ENCODE results near the gene BCKDHB.

The BCKDHB gene

DNA sequence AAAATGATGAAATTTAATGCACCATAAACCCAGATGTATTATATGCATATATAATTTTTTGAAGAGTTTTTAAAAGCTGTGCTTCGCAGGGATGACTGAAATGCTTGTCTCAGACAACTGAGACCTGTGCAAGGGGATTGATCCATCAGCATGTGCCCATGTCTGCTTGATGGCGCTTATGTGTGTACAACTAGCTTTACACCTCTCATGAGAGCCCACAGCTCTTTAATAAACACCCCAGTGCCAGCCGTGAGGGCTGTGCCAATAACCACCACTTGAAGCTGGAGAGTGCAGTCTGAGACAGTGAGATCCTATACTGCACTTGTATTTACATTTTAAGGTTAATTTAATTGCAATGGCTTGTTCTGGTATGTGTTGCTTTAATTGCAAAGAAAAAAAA lies 225.5 kb downstream of the BCKDHB start:
- Histone ChIP-seq H3K4me3 (ENCODE audit: low read depth in 1 of 2, low read length in 2 of 2) (no peak overlapping the region), H3K4me1 (ENCODE audit: control insufficient read depth in 1 of 2, insufficient read depth in 2 of 2, low read length in 2 of 2) (peaks cover 0 to 4% of the 10 kb centered on the region in 2 donors), H3K27ac (ENCODE audit: low read length) (no peak overlapping the region), H3K27me3 (ENCODE audit: low read depth, low read length) (no peaks in the 10 kb centered on the region), H3K9me3 (ENCODE audit: control insufficient read depth in 1 of 2, low read length in 2 of 2) (no peaks in the 10 kb centered on the region), H3K36me3 (ENCODE audit: control insufficient read depth in 1 of 2, insufficient read depth in 2 of 2, low read length in 2 of 2) (no peaks in the 10 kb centered on the region)

DNA sequence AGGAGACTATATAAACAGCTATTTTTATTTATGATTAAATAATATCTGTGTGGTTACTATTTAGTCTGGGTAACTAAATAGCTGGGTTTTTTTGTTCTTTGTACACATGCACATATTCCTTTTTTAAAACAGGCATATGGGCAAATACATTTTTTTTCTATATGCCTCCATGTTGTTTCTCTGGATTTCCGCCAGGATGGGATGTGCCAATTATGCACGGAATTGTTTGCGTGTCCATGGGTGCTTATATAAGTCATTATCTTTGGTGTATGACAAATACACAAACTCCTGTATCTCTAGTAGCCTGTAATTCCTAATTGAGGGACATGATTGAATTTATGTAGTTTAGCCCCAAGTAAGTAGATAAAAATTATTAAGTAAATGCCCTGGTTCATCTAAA lies 226.9 kb downstream of the BCKDHB start:
- Histone ChIP-seq H3K27ac (ENCODE audit: low read length) (no peak overlapping the region), H3K36me3 (ENCODE audit: control insufficient read depth in 1 of 2, insufficient read depth in 2 of 2, low read length in 2 of 2) (no peaks in the 10 kb centered on the region), H3K27me3 (ENCODE audit: low read depth, low read length) (no peaks in the 10 kb centered on the region), H3K4me1 (ENCODE audit: control insufficient read depth in 1 of 2, insufficient read depth in 2 of 2, low read length in 2 of 2) (peaks cover 0 to 4% of the 10 kb centered on the region in 2 donors), H3K9me3 (ENCODE audit: control insufficient read depth in 1 of 2, low read length in 2 of 2) (no peaks in the 10 kb centered on the region), H3K4me3 (ENCODE audit: low read depth in 1 of 2, low read length in 2 of 2) (no peak overlapping the region)

GRCh38 chr6:80335121-80335531 lies 228.7 kb downstream of the BCKDHB start:
- Histone ChIP-seq H3K9me3 (ENCODE audit: control insufficient read depth in 1 of 2, low read length in 2 of 2) (no peaks in the 10 kb centered on the region), H3K4me3 (ENCODE audit: low read depth in 1 of 2, low read length in 2 of 2) (peak overlapping the region in 1 of 2 donors; percentile 23), H3K4me1 (ENCODE audit: control insufficient read depth in 1 of 2, insufficient read depth in 2 of 2, low read length in 2 of 2) (peaks cover 0 to 4% of the 10 kb centered on the region in 2 donors), H3K36me3 (ENCODE audit: control insufficient read depth in 1 of 2, insufficient read depth in 2 of 2, low read length in 2 of 2) (no peaks in the 10 kb centered on the region), H3K27ac (ENCODE audit: low read length) (no peak overlapping the region), H3K27me3 (ENCODE audit: low read depth, low read length) (no peaks in the 10 kb centered on the region)

- Histone ChIP-seq H3K27me3 (ENCODE audit: low read depth, low read length) (no peaks in the 10 kb centered on the region), H3K9me3 (ENCODE audit: control insufficient read depth in 1 of 2, low read length in 2 of 2) (no peaks in the 10 kb centered on the region), H3K4me1 (ENCODE audit: control insufficient read depth in 1 of 2, insufficient read depth in 2 of 2, low read length in 2 of 2) (peaks cover 0 to 4% of the 10 kb centered on the region in 2 donors), H3K36me3 (ENCODE audit: control insufficient read depth in 1 of 2, insufficient read depth in 2 of 2, low read length in 2 of 2) (no peaks in the 10 kb centered on the region), H3K4me3 (ENCODE audit: low read depth in 1 of 2, low read length in 2 of 2) (no peak overlapping the region), H3K27ac (ENCODE audit: low read length) (no peak overlapping the region)
These were observed 230.4 kb downstream of the BCKDHB start for GRCh38 chr6:80336911-80337310.

DNA sequence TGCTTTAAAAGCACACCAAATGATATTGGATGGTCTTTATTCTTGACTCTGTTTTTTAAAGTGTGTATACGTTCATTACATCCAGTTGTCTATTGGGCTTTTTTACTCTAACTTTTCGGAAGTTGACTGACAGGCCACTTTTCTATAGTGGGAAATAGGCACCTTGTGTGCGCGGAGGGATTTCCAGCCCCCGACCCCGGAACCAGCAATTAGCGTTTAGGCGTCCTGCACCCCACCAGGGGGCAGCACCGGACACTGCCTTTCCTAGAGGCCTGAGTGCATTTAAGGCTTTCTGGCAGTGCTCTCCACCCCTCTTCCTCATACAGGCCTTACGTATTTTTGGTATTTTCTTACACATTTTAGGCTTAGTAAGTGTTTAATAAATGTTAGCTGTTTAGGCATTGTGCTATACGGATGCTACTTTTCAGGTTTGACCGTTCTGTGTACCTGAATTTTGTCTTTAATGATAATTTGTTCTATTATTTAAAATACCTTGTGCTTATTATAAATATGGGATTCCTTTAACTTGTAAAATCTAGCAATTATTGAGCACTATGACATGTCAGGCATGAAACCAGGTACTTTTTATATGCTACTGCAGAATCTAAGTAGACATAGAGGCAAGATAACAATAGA lies 231.8 kb downstream of the BCKDHB start:
- Histone ChIP-seq H3K36me3 (ENCODE audit: control insufficient read depth in 1 of 2, insufficient read depth in 2 of 2, low read length in 2 of 2) (no peaks in the 10 kb centered on the region), H3K27ac (ENCODE audit: low read length) (no peak overlapping the region), H3K27me3 (ENCODE audit: low read depth, low read length) (no peaks in the 10 kb centered on the region), H3K4me1 (ENCODE audit: control insufficient read depth in 1 of 2, insufficient read depth in 2 of 2, low read length in 2 of 2) (no peaks in the 10 kb centered on the region), H3K4me3 (ENCODE audit: low read depth in 1 of 2, low read length in 2 of 2) (no peak overlapping the region), H3K9me3 (ENCODE audit: control insufficient read depth in 1 of 2, low read length in 2 of 2) (no peaks in the 10 kb centered on the region)

DNA sequence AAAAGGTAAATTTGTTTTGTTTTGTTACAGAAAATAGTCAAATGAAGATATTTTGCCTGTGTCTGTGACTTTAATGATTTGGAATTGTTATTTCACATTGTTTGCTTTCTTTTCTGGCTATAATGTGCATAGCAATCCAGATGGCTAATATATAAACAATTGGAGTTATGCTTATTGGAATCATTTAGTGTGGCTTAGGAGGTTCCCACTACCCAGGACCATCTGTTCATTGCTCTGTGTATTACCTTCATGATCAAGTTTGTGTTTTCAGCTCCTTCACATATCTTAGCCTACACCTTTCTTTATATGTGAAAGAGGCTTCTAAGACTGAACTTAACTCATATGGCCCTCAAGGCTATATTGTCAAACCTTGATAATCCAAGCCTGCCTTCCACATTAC lies 232.9 kb downstream of the BCKDHB start:
- no peaks in the 10 kb centered on the region for H3K9me3 ChIP-seq (ENCODE audit: control insufficient read depth in 1 of 2, low read length in 2 of 2)
- H3K27me3 ChIP-seq (ENCODE audit: low read depth, low read length) = no peaks in the 10 kb centered on the region
- no peak overlapping the region for H3K27ac ChIP-seq (ENCODE audit: low read length)
- H3K36me3 ChIP-seq (ENCODE audit: control insufficient read depth in 1 of 2, insufficient read depth in 2 of 2, low read length in 2 of 2) = no peaks in the 10 kb centered on the region
- H3K4me1 ChIP-seq (ENCODE audit: control insufficient read depth in 1 of 2, insufficient read depth in 2 of 2, low read length in 2 of 2) = no peaks in the 10 kb centered on the region
- H3K4me3 ChIP-seq (ENCODE audit: low read depth in 1 of 2, low read length in 2 of 2) = no peak overlapping the region

DNA sequence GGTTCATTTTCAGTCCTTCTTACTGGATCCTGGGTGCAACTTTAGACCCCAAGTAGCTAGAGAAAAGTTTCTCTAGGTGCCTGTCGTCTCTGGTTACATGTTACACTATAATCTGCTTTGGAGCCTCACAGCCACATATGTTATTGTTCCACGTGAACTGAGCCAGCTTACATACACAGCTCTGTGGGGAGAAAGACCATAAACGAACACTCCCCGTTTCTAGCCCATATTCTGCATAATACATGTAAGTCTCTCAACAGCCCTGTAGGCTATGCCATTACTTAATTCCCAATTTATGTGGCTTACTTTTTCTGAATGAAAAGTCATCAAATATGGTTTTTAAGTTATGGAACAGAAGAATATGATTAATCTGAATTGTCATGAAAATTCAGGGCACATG lies 233.8 kb downstream of the BCKDHB start:
- Histone ChIP-seq H3K4me1 (ENCODE audit: control insufficient read depth in 1 of 2, insufficient read depth in 2 of 2, low read length in 2 of 2) (no peaks in the 10 kb centered on the region), H3K9me3 (ENCODE audit: control insufficient read depth in 1 of 2, low read length in 2 of 2) (no peaks in the 10 kb centered on the region), H3K4me3 (ENCODE audit: low read depth in 1 of 2, low read length in 2 of 2) (no peak overlapping the region), H3K36me3 (ENCODE audit: control insufficient read depth in 1 of 2, insufficient read depth in 2 of 2, low read length in 2 of 2) (no peaks in the 10 kb centered on the region), H3K27ac (ENCODE audit: low read length) (no peak overlapping the region), H3K27me3 (ENCODE audit: low read depth, low read length) (no peaks in the 10 kb centered on the region)

GRCh38 chr6:80340686-80341085 lies 234.2 kb downstream of the BCKDHB start:
- Histone ChIP-seq H3K9me3 (ENCODE audit: control insufficient read depth in 1 of 2, low read length in 2 of 2) (no peaks in the 10 kb centered on the region), H3K27ac (ENCODE audit: low read length) (no peak overlapping the region), H3K36me3 (ENCODE audit: control insufficient read depth in 1 of 2, insufficient read depth in 2 of 2, low read length in 2 of 2) (no peaks in the 10 kb centered on the region), H3K27me3 (ENCODE audit: low read depth, low read length) (no peaks in the 10 kb centered on the region), H3K4me3 (ENCODE audit: low read depth in 1 of 2, low read length in 2 of 2) (no peak overlapping the region), H3K4me1 (ENCODE audit: control insufficient read depth in 1 of 2, insufficient read depth in 2 of 2, low read length in 2 of 2) (no peaks in the 10 kb centered on the region)

DNA sequence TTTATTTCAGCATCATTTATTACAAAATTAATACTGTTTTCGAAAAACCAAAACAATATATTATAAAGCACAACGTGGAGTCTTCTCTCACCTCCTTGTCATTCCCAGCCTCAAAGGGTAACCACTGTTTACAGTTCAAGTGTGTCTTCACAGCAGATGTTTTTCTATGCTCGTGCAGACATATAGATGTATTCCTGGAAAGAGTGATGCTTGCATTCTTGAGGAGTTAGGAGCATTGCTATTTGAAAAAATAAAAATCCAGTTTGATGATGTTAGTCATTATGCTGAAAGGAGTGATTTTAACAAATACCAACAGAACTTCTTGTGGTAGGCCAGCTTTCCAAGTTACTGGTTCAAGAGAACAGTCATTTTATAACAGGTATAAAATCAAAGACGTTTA lies 234.9 kb downstream of the BCKDHB start:
- Histone ChIP-seq H3K4me1 (ENCODE audit: control insufficient read depth in 1 of 2, insufficient read depth in 2 of 2, low read length in 2 of 2) (no peaks in the 10 kb centered on the region), H3K27ac (ENCODE audit: low read length) (no peak overlapping the region), H3K36me3 (ENCODE audit: control insufficient read depth in 1 of 2, insufficient read depth in 2 of 2, low read length in 2 of 2) (no peaks in the 10 kb centered on the region), H3K4me3 (ENCODE audit: low read depth in 1 of 2, low read length in 2 of 2) (no peak overlapping the region), H3K9me3 (ENCODE audit: control insufficient read depth in 1 of 2, low read length in 2 of 2) (no peaks in the 10 kb centered on the region), H3K27me3 (ENCODE audit: low read depth, low read length) (no peaks in the 10 kb centered on the region)

- H3K27me3 ChIP-seq (ENCODE audit: low read depth, low read length) = no peaks in the 10 kb centered on the region
- no peaks in the 10 kb centered on the region for H3K36me3 ChIP-seq (ENCODE audit: control insufficient read depth in 1 of 2, insufficient read depth in 2 of 2, low read length in 2 of 2)
- no peaks in the 10 kb centered on the region for H3K9me3 ChIP-seq (ENCODE audit: control insufficient read depth in 1 of 2, low read length in 2 of 2)
- H3K4me1 ChIP-seq (ENCODE audit: control insufficient read depth in 1 of 2, insufficient read depth in 2 of 2, low read length in 2 of 2) = peaks cover 0 to 2% of the 10 kb centered on the region in 2 donors
- H3K27ac ChIP-seq (ENCODE audit: low read length) = no peak overlapping the region
- H3K4me3 ChIP-seq (ENCODE audit: low read depth in 1 of 2, low read length in 2 of 2) = no peak overlapping the region
These were observed 237.0 kb downstream of the BCKDHB start for GRCh38 chr6:80343511-80343910.

DNA sequence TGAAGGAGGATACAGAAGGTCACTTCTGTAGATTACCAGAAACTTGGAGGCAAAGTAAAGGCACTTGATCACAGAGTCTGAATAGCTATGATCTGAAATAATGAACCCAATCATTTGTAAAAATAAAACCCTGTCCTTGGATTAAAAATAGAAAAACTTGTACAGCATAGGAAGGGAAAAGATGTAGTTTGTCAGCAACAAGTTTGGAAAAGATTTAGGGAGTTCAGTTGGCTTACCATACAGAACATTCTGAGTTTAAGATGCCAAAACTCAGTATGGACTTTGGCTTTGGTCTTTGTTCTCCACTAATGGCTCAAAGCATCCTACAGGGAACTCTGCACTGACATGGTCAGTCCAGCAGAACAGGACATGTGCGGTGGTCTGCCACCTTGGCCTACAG lies 240.6 kb downstream of the BCKDHB start:
- H3K27me3 ChIP-seq (ENCODE audit: low read depth, low read length) = no peaks in the 10 kb centered on the region
- H3K4me1 ChIP-seq (ENCODE audit: control insufficient read depth in 1 of 2, insufficient read depth in 2 of 2, low read length in 2 of 2) = peaks cover 0 to 2% of the 10 kb centered on the region in 2 donors
- H3K36me3 ChIP-seq (ENCODE audit: control insufficient read depth in 1 of 2, insufficient read depth in 2 of 2, low read length in 2 of 2) = no peaks in the 10 kb centered on the region
- no peaks in the 10 kb centered on the region for H3K9me3 ChIP-seq (ENCODE audit: control insufficient read depth in 1 of 2, low read length in 2 of 2)
- H3K27ac ChIP-seq (ENCODE audit: low read length) = no peak overlapping the region
- no peak overlapping the region for H3K4me3 ChIP-seq (ENCODE audit: low read depth in 1 of 2, low read length in 2 of 2)

DNA sequence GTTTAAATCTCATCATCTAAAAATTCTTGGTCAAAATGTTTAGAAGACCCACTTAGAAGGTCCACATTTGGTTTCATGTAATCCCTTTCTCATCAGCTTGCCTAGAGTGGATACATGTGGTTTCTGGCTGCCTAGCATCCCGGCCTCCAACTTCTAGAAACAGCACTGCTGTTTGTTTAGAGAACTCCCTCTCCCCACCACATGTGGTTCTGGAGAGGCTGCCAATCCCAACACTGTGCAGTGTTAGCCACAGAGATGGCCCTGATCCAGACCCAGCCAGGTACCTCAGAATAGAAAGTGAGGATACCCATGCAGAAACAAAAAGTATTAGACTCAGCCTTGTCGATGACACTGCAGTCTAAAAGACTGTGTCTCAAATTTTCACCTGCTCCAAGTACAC lies 241.8 kb downstream of the BCKDHB start:
- Histone ChIP-seq H3K4me3 (ENCODE audit: low read depth in 1 of 2, low read length in 2 of 2) (no peak overlapping the region), H3K36me3 (ENCODE audit: control insufficient read depth in 1 of 2, insufficient read depth in 2 of 2, low read length in 2 of 2) (no peaks in the 10 kb centered on the region), H3K27me3 (ENCODE audit: low read depth, low read length) (no peaks in the 10 kb centered on the region), H3K27ac (ENCODE audit: low read length) (no peak overlapping the region), H3K9me3 (ENCODE audit: control insufficient read depth in 1 of 2, low read length in 2 of 2) (no peaks in the 10 kb centered on the region), H3K4me1 (ENCODE audit: control insufficient read depth in 1 of 2, insufficient read depth in 2 of 2, low read length in 2 of 2) (peaks cover 0 to 2% of the 10 kb centered on the region in 2 donors)

Measured in muscle layer of duodenum (tissue), 2 donors.